Measurements from ENCODE around the gene CRNN.

CRNN gene

GRCh38 chr1:152386940-152387339 lies 27.1 kb downstream of the CRNN start:
- no peak for DNase-seq
- H3K27me3 ChIP-seq (replicated peaks): no peaks in the 10 kb centered on the region
- no peak overlapping the region for H3K4me3 ChIP-seq (ENCODE audit: low read depth, low read length)
- H3K27ac ChIP-seq: no peak overlapping the region
- in situ Hi-C loops (cut with HindIII; ENCODE audit: low pct_ligation_motif_present, low sequenced_read_pairs): no loop called here
- no peaks in the 10 kb centered on the region for H3K36me3 ChIP-seq (replicated peaks)
- TF ChIP-seq CTCF (IDR thresholded peaks at IDR 0.05; ENCODE audit: low read depth, low read length, missing control alignments): no peak

- DNase-seq: no peak
- TF ChIP-seq CTCF (IDR thresholded peaks at IDR 0.05; ENCODE audit: low read depth, low read length, missing control alignments): no peak
- no peak overlapping the region for H3K4me3 ChIP-seq (ENCODE audit: low read depth, low read length)
- no peaks in the 10 kb centered on the region for H3K36me3 ChIP-seq (replicated peaks)
- no peak overlapping the region for H3K27ac ChIP-seq
- in situ Hi-C loops (cut with HindIII; ENCODE audit: low pct_ligation_motif_present, low sequenced_read_pairs): no loop called here
- H3K27me3 ChIP-seq (replicated peaks): no peaks in the 10 kb centered on the region
Measured at GRCh38 chr1:152380932-152381331, 33.1 kb downstream of the CRNN start.

- H3K36me3 ChIP-seq (replicated peaks): no peaks in the 10 kb centered on the region
- in situ Hi-C loops (cut with HindIII; ENCODE audit: low pct_ligation_motif_present, low sequenced_read_pairs): no loop called here
- no peak for TF ChIP-seq CTCF (IDR thresholded peaks at IDR 0.05; ENCODE audit: low read depth, low read length, missing control alignments)
- DNase-seq: no peak
- no peak overlapping the region for H3K27ac ChIP-seq
- no peaks in the 10 kb centered on the region for H3K27me3 ChIP-seq (replicated peaks)
- H3K4me3 ChIP-seq (ENCODE audit: low read depth, low read length): no peak overlapping the region
Measured at GRCh38 chr1:152374451-152374850, 39.6 kb downstream of the CRNN start.

- H3K36me3 ChIP-seq (replicated peaks): no peaks in the 10 kb centered on the region
- in situ Hi-C loops (cut with HindIII; ENCODE audit: low pct_ligation_motif_present, low sequenced_read_pairs): no loop called here
- no peaks in the 10 kb centered on the region for H3K27me3 ChIP-seq (replicated peaks)
- no peak overlapping the region for H3K27ac ChIP-seq
- no peak for TF ChIP-seq CTCF (IDR thresholded peaks at IDR 0.05; ENCODE audit: low read depth, low read length, missing control alignments)
- DNase-seq: no peak
- H3K4me3 ChIP-seq (ENCODE audit: low read depth, low read length): no peak overlapping the region
Measured at GRCh38 chr1:152372672-152373071, 41.4 kb downstream of the CRNN start.

- H3K27ac ChIP-seq: no peak overlapping the region
- no peaks in the 10 kb centered on the region for H3K27me3 ChIP-seq (replicated peaks)
- no peak overlapping the region for H3K4me3 ChIP-seq (ENCODE audit: low read depth, low read length)
- H3K36me3 ChIP-seq (replicated peaks): no peaks in the 10 kb centered on the region
- in situ Hi-C loops (cut with HindIII; ENCODE audit: low pct_ligation_motif_present, low sequenced_read_pairs): no loop called here
- DNase-seq: no peak
- no peak for TF ChIP-seq CTCF (IDR thresholded peaks at IDR 0.05; ENCODE audit: low read depth, low read length, missing control alignments)
Measured at GRCh38 chr1:152367436-152367835, 46.6 kb downstream of the CRNN start.

GRCh38 chr1:152359906-152360305 lies 54.2 kb downstream of the CRNN start, which contains the start of gene FLG2:
Gene FLG2, minus strand, starts transcription at chr1:152360006. Its CDS starts 1,122 bp downstream, at chr1:152358884.
- no peak for TF ChIP-seq CTCF (IDR thresholded peaks at IDR 0.05; ENCODE audit: low read depth, low read length, missing control alignments)
- H3K27me3 ChIP-seq (replicated peaks): no peaks in the 10 kb centered on the region
- H3K36me3 ChIP-seq (replicated peaks): no peaks in the 10 kb centered on the region
- DNase-seq: no peak
- no peak within 1 kb of the TSS for H3K27ac ChIP-seq
- no peak within 1 kb of the TSS for H3K4me3 ChIP-seq (ENCODE audit: low read depth, low read length)
- in situ Hi-C loops (cut with HindIII; ENCODE audit: low pct_ligation_motif_present, low sequenced_read_pairs): no loop called here

Measured in brain microvascular endothelial cell (primary cell).